HG03097 (cell line): Measurements from ENCODE around the gene EML4.

Source experiments
- ATAC-seq: cut with Tn5 transposase; IDR thresholded peaks from one replicate; pipeline ENCODE4 v1.9.1; 2021; ENCODE audit not compliant: unreplicated experiment, low FRiP score

Gene EML4

DNA sequence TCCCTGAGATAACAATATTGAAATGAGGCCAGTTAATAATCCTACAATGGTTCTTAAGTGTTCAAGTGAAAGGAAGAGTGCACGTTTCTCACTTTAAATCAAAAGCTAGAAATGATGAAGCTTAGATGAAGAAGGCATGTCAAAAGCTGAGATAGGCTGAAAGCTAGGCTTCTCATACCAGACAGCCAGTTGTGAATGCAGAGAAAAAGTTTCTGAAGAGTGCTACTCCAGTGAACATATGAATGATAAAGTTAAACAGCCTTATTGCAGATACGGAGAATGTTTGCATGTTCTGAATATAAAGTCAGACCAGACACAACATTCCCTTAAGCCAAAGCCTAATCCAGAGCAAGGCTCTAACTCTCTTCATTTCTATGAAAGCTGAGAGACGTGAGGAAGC, 51.4 kb downstream of the EML4 start:
- no peak for ATAC-seq

DNA sequence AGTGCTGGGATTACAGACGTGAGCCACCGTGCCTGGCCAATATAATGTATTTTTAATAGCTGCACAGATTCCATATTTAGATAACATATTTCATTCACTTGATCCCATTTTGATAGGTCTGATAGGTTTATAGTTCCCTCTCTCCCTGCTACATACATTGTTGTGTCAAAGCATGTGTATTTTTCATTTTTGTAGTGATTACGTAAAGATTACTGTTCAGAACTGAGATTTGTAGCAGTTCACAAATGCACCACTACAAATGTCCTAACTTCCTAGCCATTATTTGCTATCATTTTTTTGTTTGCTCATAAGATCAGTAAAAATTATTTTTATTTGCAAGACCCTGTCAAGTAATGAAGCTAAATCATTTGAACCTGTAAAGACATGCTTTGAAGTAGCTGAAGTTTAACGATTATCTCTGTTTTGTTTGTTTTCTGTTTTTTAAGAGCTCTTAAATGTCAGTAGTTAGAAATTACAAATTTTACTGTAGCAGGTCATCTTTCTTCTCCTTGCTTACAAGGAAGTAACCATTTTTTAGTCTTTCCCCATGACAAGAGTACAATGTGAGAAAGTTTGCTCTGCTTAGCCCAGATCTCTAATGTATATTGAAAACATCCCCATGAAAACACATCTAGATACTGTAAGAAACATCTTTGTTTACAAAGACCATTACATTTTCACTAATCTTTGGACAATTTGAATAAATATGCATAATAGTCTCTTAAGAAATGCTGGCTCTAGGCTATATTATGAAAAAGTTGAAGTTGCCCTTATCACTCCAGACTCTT, 54.1 kb downstream of the EML4 start:
- no peak for ATAC-seq

DNA sequence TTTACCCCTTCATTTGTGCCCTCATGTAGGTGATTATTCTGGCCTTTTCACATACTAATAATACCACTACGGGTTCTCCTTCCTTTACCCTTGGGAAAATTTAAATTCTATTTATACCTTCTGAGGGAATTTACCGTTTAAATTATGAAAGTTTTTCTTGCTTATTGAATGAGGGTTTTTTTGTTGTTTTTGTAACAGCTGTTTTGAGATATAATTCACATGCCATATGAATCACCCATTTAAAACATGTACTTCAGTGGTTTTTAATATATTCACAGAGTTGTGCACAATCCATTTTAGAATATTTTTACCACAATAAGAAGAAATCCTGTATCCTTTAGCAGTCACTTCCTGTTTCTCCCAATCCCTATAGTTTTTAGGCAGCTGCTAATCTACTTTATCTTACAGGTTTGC, 54.7 kb downstream of the EML4 start:
- no peak for ATAC-seq

DNA sequence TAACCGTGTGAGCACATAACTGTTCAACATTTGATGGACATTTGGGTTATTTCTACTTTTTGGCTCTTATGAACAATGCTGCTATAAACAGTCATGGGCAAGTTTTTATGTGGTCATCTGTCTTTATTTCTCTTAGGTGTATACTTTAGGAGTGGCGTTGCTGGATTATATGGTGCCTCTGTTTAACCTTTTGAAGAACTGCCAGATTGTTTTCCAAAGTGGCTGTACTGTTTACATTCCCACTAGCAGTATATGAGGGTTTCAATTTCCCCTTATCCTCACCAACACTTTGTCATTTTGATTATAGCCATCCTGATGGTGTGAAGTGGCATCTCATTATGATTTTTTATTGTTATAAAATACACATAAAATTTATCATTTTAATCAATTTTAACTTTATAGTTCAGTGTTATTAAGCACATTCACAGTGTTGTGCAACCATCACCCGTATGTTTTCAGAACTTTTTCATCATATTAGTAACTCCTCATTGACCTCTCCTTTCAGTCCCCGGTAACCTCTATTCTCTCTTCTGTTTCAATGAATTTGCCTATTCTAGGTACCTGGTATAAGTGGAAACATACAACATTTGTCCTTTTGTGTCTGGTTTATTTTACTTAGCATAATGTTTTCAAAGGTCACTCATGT, 55.4 kb downstream of the EML4 start:
- ATAC-seq = no peak

DNA sequence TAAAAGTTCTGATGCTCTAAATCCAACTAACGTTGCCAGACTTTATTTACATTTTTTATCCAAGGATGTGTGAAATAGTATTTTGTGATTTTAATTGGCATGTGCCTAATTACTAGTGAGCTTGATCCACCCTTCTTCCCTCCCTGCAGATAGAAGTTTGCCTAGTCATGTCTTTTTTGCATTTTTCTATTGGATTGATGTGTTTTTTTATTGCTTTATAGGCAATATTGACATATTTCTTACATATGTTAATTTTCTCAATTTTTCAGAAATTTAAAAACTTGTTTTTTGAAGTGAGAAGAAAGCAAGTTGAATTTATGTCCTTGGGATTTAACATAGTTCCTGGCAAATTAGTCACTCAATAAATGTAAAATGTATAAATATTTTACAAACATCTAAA, 56.4 kb downstream of the EML4 start:
- ATAC-seq = no peak

DNA sequence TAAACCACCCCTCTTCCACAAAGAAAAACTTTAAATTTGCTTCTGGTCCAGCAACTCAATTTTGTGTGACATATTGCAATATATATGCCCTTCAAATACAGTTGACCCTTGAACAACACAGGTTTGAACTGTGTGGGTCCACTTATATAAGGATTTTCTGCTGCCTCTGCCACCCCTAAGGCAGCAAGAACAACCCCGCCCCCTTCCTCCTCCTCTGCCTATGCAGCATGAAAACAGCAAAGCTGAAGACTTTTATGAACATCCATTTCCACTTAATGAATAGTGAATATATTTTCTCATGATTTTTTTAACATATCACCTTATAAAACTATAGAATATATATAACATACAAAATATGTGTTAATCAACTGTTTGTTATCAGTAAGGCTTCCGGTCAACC, 58.3 kb downstream of the EML4 start:
- no peak for ATAC-seq

DNA sequence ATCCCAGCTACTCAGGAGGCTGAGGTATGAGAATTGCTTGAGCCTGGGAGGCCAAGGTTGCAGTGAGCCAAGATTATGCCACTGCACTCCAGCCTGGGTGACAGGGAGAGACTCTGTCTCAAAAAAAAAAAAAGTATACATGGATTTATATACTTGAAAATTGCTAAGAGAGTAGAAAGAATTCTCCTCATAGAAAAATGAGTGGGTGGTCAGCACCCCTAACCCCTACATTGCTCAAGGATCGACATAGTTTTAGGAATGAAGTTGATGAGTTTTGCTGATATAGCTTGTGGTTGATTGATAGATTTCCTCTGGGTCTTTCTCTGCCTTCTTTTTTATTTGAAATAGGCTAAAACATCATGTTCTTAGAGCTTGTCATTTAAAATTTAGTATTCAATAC, 58.9 kb downstream of the EML4 start:
- no peak for ATAC-seq

DNA sequence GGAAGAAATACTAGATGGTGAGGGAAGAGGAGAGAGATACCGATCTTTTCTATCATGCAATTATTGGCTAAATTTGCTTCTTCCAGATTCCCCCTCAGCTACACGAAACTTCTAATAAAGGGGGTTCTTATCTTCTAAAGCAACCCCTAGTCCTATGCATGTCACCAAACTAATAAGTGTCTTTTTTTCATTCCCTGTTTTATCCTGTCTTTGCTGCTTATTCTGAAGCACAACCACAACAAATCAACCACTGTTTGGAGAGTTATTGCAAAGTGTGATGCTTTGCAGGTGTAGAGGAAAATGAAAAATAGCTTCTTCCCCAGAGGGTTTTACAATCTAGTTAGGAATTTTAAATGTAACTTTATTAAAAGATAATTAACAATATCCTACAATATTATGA, 60.8 kb downstream of the EML4 start:
- no peak for ATAC-seq

DNA sequence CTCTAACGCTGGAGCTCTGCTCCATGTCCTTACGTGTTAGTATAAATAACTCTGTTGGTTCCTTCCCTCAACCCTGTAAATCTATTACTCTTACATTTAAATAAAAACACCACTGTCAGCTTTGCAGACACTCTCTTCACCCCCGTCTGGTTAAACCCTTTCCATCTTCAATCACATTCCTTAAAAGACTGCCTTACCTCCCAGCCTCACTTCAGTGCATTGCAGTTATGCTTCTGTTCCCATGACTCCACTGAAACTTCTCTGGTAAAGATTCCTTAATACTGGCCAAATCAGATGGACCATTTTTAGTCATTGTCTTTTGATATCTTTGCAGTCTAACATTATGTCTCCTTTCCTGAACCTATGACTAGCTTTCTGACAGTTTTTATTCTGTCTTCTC, 61.7 kb downstream of the EML4 start:
- no peak for ATAC-seq

DNA sequence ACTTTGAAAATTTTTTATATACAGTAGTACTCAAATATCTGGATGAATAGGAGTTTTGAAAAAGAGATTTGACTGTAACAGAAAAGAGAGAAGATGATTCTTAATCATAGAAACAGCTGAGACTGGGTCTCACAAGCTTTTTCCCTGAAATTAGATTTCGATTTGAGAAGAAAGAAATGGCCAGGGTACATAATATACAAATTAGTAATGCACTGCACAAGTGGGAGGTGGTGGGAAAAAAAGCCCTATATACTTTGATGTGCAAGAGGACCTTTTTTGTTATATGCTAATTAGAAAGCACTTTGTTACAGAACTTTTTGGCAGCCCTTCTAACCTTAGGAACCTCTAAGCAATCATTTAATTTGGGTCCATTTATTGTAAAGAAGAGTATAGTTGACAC, 62.9 kb downstream of the EML4 start:
- ATAC-seq = no peak

DNA sequence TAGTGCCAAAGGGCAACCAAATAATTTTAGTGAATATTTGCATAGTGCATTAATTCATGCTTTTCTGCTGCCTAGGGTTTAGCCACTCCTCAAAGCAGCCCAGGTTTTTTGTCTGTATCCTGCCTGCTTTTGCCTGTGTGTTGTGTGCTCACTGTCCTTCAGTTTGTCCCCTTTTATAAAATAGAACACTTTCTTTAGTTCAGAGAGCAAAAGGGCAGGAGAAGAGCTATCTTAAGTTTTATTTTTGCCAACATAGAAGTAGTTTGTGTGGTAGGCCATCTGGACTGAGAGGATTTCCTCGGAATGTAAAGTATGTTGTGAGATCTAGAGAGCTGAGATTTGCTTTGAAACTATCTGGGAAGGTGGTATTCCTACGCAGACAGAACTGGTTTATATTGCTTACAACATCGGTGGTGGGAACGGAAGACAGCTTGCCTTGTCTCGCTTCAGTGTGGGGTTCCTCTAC, 64.9 kb downstream of the EML4 start:
- ATAC-seq = no peak

DNA sequence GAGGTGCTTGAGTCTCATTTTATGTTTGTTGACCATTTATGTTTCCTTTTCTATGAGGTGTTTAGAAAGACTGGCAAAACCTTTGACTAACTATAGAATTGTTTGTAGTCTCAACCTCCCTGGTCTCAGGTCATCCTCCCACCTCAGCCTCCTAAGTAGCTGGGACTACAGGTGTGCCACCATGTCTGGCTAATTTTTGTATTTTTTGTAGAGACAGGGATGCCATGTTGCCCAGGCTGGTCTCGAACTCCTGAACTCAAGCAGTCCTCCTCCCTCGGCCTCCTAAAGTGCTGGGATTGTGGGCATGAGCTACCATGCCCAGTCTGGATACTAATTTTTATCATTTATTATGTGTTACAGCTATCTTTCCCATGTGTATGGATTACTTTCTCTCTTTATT, 67.8 kb downstream of the EML4 start:
- ATAC-seq = no peak

DNA sequence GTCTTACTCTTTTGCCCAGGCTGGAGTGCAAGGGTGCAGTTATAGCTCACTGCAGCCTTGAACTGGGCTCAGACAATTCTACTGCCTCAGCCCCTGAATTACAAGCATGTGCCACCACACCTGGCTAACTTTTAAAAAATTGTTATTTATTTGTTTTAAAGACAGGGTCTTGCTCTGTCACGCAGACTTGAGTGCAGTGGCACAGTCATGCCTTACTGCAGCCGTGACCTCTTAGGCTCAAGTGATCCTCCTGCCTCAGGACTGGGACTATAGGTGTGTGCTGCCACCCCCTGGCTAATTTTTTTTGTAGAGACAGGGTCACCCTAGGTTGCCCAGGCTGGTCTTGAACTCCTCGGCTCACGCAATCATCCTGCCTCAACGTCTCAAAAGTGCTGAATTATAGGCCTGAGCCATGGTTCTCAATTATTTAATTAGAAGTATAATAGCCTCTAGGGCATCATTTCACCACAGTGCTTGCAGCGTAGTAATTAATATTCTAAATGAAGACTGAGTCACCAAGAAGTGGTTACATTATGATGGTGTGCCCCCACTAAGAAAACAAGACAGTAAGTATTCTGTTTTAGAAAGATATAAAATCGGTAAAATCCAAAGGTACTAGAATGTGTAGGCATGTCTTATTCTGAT, 69.6 kb downstream of the EML4 start:
- no peak for ATAC-seq

DNA sequence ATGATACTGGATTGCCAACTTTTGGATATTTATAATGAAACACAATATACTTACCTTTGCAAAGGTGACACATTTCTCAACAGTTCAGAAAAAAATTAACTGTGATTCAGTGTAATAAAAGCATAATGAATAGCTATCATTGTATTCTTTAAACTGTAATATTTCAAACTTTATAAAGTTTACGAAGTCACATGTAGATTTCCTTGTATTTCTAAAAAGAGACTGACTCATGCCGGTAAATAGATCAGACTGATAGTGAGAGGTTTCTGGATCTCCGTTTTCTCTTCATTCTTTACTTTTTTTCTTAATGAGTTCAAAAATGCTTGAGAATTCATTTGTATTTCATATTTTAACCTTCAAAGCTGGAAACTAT, 70.1 kb downstream of the EML4 start:
- no peak for ATAC-seq

DNA sequence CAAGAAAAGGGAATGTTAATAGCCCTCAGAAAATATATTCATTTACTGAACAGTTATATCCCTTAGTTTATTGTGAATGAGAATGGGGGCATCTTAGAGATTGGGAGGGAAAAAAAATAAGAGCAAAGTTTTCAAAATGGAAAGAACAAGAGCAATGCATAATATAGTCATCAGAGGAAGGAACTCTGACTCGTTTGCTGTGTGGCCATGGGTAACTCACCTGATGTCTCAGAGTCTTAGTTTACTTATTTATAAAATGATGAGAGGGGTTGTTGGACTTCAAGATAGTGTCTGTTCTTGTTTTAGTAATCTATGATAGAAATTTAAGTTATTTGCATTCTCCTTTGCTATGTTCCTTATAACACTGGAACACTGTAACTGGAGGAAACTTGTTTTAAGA, 70.7 kb downstream of the EML4 start:
- no peak for ATAC-seq

DNA sequence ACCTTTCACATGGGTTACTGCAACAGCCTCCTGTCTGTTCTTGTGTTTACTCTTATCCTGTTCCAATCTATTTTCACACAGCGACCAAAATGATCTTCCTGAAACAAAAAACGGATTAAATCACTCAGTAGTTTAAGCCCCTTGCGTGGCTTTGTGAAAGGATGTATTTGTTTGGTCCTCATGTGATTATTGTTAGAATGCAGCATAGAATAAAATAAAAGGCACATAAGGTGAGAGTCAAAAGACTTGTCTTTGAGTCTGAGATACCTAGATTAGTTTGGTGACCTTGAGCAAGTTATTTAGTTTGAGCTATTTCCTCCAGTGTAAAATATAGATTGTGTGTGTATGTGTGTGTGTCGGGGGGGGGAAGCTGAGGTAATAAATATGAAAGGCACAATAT, 72.4 kb downstream of the EML4 start:
- no peak for ATAC-seq

DNA sequence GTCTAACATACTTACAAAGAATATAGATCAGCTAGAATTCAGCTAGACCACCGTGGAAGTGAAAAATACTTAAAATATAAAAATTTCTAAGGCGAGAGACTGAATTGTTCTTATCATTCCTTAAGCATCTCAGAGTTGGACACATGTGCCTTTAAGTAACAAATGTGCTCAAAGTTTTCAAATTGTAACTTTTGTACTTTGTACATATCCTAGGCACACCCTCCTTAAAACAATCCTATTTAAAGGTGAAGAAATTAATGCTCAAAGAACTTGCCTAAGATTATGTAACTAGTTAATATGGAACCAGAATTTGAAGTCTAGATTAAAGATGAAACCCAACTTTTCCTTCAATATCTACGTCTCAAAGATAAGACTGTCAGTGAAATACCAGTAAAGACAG, 74.1 kb downstream of the EML4 start:
- ATAC-seq = no peak

DNA sequence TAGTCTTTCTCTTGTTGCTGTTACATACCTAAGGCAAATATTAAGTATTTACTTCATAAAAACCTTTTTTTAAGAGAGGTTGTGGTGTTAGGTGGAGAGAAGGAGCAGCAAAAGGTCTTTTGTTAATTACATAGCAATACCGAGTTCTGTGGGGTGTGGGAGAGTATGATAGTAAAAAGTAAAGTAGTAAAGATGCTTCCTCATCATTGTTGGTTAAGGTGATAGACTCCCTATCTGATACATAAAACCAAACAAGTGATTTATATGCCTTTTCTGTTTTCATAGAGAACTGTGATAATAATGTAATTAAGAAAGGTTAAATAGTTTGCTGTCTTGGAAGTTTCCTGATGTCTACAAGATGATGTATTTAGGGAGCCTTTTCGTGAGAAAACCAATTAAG, 75.4 kb downstream of the EML4 start:
- no peak for ATAC-seq

DNA sequence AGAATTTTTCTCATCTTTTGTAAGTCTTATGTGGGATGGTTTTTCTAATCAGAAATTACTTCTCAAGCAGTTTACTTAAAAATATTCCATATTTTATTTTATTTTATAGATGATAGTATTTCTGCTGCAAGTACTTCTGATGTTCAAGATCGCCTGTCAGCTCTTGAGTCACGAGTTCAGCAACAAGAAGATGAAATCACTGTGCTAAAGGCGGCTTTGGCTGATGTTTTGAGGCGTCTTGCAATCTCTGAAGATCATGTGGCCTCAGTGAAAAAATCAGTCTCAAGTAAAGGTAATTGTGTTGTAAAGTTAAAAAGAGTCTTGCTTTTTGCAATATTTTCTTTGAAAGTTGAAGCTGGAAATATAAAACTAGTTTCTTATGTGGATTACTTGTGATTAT, 76.2 kb downstream of the EML4 start:
- no peak for ATAC-seq

DNA sequence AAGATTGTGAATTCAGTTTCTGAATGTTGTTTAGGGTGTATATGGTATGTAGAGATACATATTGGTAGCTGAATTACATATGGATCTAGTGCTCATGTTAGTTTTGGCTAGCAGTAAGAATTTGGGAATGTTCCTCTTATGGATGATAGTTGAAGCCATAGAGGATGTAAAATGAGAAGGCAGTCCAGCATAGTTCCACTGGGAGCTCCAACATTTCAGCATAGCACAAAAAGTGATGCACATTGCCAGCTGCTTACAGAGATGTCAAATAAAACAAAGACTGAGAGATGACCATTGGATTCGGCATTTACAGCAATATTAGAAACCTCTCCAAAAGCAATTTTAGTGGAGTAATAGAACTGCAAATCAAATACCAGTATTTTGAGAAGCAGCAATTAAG, 77.4 kb downstream of the EML4 start:
- ATAC-seq = no peak

DNA sequence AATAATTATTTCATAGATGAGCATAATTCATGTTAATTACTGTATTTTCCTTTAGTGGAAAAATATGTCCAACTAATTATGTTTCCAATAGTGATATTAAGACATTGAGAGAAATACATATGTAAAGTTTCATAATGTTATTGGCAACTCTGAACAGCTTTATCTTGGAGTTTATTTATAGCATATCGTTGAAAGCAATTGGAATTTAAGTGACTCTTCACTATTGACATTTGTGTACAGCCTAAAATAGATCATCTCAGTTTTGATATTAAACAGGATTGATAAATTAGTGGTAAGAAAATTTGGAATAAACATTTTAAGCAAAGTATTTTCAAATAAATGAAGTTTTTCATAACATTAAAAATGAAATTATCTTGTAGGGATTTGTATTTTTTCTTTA, 79.7 kb downstream of the EML4 start:
- ATAC-seq = no peak

DNA sequence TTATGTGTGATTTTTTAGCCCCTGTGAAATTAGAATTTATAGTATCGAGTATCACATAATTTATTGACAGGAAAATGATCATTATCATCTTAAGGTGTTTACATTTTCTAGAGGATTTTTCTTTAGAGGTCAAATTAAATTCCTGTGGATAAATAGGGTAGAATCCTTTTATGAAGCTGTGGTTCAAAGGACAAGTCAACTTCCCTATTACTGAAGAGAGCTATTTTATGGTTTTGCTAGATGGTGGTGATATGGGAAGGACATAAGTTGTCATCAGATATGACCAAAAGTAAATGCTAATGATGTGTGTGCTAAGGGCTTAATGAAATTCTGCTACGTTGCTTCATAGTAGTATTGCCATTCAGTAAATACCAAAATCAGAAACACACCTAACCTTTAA, 80.1 kb downstream of the EML4 start:
- no peak for ATAC-seq
